Cardiac fibroblast (primary cell): Measurements from ENCODE around the gene P2RY12.

Experiments used
- DNase-seq, 2 donors: peaks; one replicate each; pipeline versions ENCODE4 v3.0.0 to v3.0.0-alpha.2; 2010; ENCODE audit warnings: low read depth in 2 of 2
- H3K4me3 ChIP-seq, 2 donors: replicated peaks in 1 of 2; 1 replicate in 1 of 2; 2 replicates in 1 of 2; pipeline ENCODE4 v1.5.1; 2011; ENCODE audit warnings: low read depth in 2 of 2, low read length in 2 of 2, mild to moderate bottlenecking in 2 of 2, moderate library complexity in 1 of 2
- TF ChIP-seq, protein P1 (sequence below): IDR thresholded peaks from one replicate; pipeline ENCODE4 v1.5.1; 2011; ENCODE audit warnings: low read depth, mild to moderate bottlenecking, low read length, inconsistent platforms

Gene P2RY12

DNA sequence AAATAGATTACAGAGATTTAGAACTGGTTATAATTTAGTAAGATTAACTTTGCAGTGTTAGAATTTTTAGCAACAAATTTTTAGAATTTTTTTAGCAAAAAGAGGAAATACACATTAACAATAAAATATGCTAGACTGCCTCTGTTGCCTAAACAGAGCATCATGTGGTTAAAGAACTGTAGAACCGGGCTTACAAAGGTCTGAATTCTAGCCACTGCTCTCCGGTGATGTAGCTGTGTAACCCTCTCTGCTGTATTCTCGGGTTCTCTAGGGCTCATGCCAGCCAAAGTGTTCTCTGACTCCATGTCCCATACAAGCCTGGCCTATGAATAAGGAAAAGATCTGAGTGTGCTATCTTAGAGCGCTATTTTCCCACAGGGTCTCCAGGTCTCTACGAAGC is 2.9 kb upstream of the P2RY12 start:
- DNase-seq = no peak
- TF ChIP-seq, protein P1, sequence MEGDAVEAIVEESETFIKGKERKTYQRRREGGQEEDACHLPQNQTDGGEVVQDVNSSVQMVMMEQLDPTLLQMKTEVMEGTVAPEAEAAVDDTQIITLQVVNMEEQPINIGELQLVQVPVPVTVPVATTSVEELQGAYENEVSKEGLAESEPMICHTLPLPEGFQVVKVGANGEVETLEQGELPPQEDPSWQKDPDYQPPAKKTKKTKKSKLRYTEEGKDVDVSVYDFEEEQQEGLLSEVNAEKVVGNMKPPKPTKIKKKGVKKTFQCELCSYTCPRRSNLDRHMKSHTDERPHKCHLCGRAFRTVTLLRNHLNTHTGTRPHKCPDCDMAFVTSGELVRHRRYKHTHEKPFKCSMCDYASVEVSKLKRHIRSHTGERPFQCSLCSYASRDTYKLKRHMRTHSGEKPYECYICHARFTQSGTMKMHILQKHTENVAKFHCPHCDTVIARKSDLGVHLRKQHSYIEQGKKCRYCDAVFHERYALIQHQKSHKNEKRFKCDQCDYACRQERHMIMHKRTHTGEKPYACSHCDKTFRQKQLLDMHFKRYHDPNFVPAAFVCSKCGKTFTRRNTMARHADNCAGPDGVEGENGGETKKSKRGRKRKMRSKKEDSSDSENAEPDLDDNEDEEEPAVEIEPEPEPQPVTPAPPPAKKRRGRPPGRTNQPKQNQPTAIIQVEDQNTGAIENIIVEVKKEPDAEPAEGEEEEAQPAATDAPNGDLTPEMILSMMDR = no peak
- no peak overlapping the region for H3K4me3 ChIP-seq

DNA sequence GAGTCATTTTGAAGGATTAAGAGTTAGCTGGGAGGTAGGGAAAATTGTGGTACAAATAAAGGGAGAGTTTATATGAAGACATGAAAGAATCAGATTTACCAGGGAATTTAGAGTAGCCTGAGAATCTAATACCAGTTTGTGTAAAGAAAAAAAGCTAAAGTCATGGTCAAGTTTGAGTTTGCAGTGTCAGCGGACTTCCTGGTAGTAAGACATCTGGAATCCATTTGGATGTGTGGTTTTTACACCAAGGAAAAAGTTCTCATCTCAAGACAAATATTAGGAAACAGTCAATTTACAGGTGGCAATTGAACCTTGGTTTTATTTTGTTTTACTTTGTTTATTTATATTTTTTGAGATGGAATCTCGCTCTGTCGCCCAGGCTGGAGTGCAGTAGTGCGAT is 1.5 kb upstream of the P2RY12 start:
- DNase-seq = no peak
- TF ChIP-seq, protein P1 = no peak
- no peak overlapping the region for H3K4me3 ChIP-seq

DNA sequence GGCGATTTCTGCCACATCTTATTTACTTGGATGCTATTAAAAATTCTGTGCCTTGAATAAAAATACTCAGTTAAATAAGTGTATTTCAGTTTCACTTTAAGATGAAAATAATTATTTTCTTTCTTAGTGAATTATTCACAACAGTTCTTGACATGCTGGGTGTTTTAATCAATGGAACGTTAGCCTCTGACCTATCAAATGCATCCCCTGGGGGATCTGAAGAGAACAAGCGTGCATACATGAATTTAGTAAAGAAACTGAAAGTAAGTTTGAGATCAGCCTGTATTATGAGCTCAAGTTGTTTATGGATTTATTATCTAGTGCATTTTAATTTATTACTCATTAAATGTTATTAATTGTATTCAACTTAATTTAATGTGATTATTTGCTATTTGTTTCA is 597 bp downstream of the P2RY12 start:
- TF ChIP-seq, protein P1 = no peak
- peak; percentile 14 to 39 for DNase-seq
- no peak overlapping the region for H3K4me3 ChIP-seq

DNA sequence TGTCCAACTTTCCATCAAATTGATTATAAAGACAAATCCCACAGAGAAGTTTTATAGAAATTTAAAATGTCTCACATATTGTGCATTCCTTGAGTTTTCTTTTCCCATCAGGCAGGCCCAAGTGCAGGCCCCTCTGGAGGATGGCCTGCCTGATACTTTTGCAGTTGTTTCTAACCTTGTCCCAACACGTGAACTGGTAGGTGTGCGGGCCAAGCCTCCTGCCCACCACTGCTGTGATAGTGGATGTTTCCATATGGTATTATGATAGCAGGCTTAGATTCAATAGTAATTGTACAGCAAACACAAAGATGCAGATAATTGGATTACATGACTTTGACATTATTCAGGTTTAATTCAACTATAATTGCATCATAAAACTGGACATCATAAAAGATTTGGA is 1.4 kb downstream of the P2RY12 start:
- TF ChIP-seq, protein P1 = no peak
- H3K4me3 ChIP-seq = no peak overlapping the region
- no peak for DNase-seq

DNA sequence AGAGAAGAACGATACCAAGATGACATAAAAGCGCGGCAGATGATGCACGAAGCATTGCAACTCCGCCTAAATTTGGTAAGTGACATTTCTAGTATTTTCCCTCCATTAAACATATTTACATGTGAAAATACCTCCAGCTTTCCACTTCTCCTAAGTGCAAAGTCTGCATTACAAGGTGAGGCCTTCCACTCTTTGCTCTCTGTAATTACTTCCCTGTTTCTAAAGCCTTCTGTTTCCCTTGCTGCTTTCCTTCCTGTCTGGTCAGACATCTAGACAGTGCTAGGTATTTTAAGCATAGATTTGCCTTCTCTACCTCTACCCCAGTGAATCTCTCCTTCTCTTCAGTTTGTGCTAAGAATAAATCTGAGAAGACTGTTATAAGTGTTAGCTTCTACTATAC is 1.9 kb downstream of the P2RY12 start:
- no peak for DNase-seq
- TF ChIP-seq, protein P1 = no peak
- H3K4me3 ChIP-seq = no peak overlapping the region

DNA sequence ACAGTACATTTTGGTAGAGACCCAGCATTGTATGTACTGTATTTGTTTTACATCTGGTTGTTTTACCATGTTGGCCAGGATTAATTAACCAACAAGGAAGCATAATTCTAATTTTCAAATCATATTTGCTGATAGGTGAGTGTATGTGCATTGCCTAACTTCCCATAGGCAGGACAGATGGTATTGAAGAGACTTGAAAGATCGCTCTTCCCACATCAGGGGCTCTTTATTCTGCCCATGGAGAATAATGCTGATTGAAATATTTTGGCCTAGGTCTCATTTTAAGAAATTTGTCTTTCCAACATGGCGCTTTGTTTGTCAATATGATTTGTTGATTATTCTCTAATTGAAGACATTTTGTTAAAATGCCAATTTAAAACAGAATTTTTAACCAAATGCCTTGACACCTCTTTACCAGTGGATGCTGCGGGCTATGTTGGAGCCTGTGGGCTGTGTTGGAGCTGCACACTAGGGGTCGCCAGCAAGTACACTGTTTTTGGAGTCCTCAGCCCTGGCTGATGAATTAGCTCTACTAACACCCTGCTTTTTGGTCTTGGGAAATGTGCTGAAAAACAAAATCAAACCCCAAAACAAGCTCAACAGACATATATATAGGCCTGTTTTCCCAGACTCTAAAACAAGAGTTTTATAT is 5.3 kb downstream of the P2RY12 start:
- DNase-seq = peak; percentile 26 to 48
- no peak overlapping the region for H3K4me3 ChIP-seq
- TF ChIP-seq, protein P1 = peak; percentile 79

DNA sequence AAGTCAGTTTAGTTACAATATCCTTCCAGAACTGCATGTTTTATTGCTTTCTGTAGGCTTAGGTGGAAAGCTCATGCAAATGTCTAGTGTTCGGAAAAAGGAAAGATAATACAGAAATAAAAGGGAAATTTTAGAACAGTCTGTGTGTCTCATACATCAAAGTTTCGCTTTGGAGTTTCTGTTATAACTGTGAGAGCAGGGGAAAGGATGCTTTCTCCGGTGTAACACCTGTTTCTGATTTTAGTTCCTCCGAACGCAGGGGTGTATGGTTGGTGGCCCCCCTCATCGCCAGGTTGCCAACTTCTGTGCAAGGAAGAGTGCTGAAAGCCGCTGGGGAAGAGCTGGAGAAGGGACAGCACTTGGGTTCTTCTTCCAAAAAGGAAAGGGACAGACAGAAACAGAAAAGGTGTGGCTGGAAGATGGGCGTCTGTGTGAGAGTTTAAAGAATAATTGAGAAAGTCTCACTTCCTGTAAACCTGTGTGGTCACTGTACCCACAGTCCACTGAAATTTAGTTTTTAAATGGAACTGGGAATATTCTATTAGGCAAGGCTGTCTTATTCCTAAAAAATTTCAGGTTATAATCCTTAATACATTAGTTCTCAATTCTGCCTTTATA is 6.7 kb downstream of the P2RY12 start:
- no peak for DNase-seq
- H3K4me3 ChIP-seq = no peak overlapping the region
- TF ChIP-seq, protein P1 = no peak
